ENCODE data around the gene ATP13A1. TPM values are rescaled to one million over a fixed set of nuclear protein-coding genes. Genes with fewer than 3 reads are reported as not detected.
"Not testable (repeated sequence)": the region's sequence is repeated elsewhere in the genome, so short reads cannot be mapped to it uniquely, and the experiment has no call there.

The ATP13A1 gene
- total RNA-seq, 2 donors from 2014 or later: 61.9 to 122 TPM

DNA sequence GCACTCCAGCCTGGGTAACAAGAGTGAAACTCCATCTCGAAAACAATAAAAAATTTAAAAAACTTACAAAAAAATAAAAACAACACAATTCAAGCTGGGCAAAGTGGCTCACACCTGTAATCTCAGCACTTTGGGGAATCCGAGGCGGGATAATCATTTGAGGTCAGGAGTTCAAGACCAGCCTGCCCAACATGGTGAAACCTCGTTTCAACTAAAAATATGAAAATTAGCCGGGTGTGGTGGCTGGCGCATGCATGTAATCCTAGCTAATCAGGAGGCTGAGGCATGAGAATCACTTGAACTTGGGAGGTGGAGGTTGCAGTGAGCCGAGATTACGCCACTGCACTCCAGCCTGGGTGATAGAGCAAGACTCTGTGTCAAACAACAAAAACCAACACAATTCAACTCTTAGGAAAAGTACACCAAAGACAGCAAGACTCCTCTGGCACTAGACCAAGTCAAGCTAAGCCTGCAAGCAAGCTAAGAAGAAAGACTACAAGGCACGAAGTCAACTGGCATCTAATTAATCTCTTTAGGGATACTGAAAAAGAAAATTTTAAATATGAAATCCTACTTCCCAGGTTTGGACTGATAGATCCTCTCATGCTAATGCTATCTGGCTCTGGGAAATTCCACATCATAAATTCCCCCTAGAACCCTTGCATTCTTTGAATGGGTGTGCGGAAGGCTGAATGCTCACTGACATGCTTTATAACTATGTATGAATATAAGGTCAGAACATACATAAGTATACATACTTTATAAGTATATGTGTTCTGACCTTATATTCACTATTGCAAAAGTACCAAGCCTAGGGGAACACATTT is 52.9 kb downstream of the ATP13A1 start:
- DNase-seq (ENCODE audit: low spot score) (no peak), ATAC-seq (no peak)
- Mint-ChIP-seq H3K36me3 (peaks cover 6% of the 10 kb centered on the region), H3K27ac (no peak overlapping the region), H3K4me1 (ENCODE audit: low read depth in 2 of 2) (peaks cover 24 to 26% of the 10 kb centered on the region in 2 donors), H3K27me3 (no peaks in the 10 kb centered on the region), H3K9me3 (no peaks in the 10 kb centered on the region), H3K4me3 (no peak overlapping the region)

- peaks cover 13 to 16% of the 10 kb centered on the region in 2 donors for H3K4me1 Mint-ChIP-seq (ENCODE audit: low read depth in 2 of 2)
- not testable (repeated sequence) for ATAC-seq; H3K36me3 Mint-ChIP-seq; H3K9me3 Mint-ChIP-seq; H3K4me3 Mint-ChIP-seq; H3K27me3 Mint-ChIP-seq; H3K27ac Mint-ChIP-seq; DNase-seq (ENCODE audit: low spot score)
These were observed 56.8 kb downstream of the ATP13A1 start for GRCh38 chr19:19606686-19607085.

GRCh38 chr19:19606021-19606420 is 57.5 kb downstream of the ATP13A1 start:
- peaks cover 19 to 22% of the 10 kb centered on the region in 2 donors for H3K4me1 Mint-ChIP-seq (ENCODE audit: low read depth in 2 of 2)
- ATAC-seq: peak; percentile 28 to 56
- DNase-seq (ENCODE audit: low spot score): no peak

DNA sequence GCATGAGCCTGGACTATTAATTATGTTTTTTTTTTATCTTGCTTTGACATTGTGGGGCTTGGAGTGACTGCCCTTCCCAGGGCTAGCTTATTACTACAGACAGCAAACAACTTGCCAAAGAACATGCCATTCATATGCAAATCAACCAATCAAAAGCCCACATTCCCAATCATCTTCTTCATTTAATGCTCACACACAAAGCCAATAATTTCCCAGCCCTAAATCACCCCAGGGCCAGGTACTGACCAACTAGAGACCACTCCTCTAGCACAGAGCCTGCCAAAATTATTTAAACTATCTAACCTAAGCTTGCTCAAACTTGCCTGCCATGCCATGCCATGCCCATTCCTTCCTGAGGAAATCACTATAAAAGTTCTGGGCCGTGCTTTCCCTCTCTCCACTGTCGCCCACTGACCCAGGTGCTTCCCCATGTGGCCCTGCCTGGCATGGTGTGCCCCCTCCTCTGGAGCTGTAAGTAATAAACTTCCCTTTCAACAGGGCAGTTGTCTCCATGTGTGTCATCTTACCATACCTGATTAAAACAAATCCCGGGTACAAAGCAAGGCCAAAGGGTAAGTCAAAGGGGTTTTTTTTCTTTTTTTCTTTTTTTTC is 60.7 kb downstream of the ATP13A1 start:
- ATAC-seq (no peak), DNase-seq (ENCODE audit: low spot score) (no peak)
- Mint-ChIP-seq H3K9me3 (no peaks in the 10 kb centered on the region), H3K36me3 (peaks cover 8% of the 10 kb centered on the region), H3K27ac (peak overlapping the region; percentile 80 to 81), H3K27me3 (no peaks in the 10 kb centered on the region), H3K4me1 (ENCODE audit: low read depth in 2 of 2) (peaks cover 32 to 34% of the 10 kb centered on the region in 2 donors), H3K4me3 (peak overlapping the region; percentile 6)

More at GRCh38 chr19:19606021-19606420, 57.5 kb downstream of the ATP13A1 start:
- Mint-ChIP-seq H3K4me3 (no peak overlapping the region), H3K27ac (peak overlapping the region in 1 of 2 donors; percentile 72), H3K9me3 (no peaks in the 10 kb centered on the region), H3K36me3 (peaks cover 5% of the 10 kb centered on the region), H3K27me3 (no peaks in the 10 kb centered on the region)

DNA sequence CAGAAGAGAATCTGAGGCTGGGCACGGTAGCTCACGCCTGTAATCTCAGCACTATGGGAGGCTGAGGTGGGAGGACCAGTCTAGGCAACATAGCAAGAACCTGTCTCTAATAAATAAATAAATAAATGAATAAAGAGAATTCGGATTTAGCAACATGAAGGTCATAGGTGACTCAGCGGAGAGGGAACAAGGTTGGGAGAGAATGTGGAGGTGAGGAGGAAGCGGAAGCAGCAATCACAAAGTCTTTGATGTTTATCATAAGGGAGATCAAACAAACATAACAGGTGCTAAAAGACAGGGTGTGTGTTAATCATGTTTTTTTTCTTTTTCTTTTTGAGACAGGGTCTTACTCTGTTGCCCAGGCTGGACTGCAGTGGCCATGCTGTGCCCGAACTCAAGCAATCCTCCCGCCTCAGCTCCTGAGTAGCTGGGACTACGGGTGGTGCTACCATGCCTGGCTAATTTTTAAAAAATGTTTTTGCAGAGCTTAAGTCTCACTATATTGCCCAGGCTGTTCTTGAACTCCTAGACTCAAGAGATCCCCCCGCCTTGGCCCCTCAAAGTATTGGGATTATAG is 61.3 kb downstream of the ATP13A1 start:
- peak overlapping the region; percentile 80 to 81 for H3K27ac Mint-ChIP-seq
- H3K27me3 Mint-ChIP-seq: no peaks in the 10 kb centered on the region
- no peak for ATAC-seq
- H3K4me3 Mint-ChIP-seq: no peak overlapping the region
- DNase-seq (ENCODE audit: low spot score): no peak
- peaks cover 38 to 40% of the 10 kb centered on the region in 2 donors for H3K4me1 Mint-ChIP-seq (ENCODE audit: low read depth in 2 of 2)
- peaks cover 8% of the 10 kb centered on the region for H3K36me3 Mint-ChIP-seq
- H3K9me3 Mint-ChIP-seq: no peaks in the 10 kb centered on the region

- H3K27me3 Mint-ChIP-seq: no peaks in the 10 kb centered on the region
- no peak for DNase-seq (ENCODE audit: low spot score)
- peak overlapping the region; percentile 44 for H3K4me3 Mint-ChIP-seq
- H3K9me3 Mint-ChIP-seq: no peaks in the 10 kb centered on the region
- H3K4me1 Mint-ChIP-seq (ENCODE audit: low read depth in 2 of 2): peaks cover 36 to 39% of the 10 kb centered on the region in 2 donors
- ATAC-seq: no peak
- H3K36me3 Mint-ChIP-seq: peaks cover 8% of the 10 kb centered on the region
- peak overlapping the region; percentile 80 to 81 for H3K27ac Mint-ChIP-seq
These were observed 62.6 kb downstream of the ATP13A1 start for GRCh38 chr19:19600793-19601330.

- Mint-ChIP-seq H3K4me1 (ENCODE audit: low read depth in 2 of 2) (peaks cover 42 to 47% of the 10 kb centered on the region in 2 donors), H3K4me3 (peak overlapping the region; percentile 74), H3K27ac (peak overlapping the region; percentile 89 to 94)
- ATAC-seq: peak; percentile 75 to 77
- H3K9me3 Mint-ChIP-seq; H3K36me3 Mint-ChIP-seq; H3K27me3 Mint-ChIP-seq; DNase-seq (ENCODE audit: low spot score): not testable (repeated sequence)
These were observed 64.6 kb downstream of the ATP13A1 start for GRCh38 chr19:19598728-19599451.

GRCh38 chr19:19597809-19598306 is 65.6 kb downstream of the ATP13A1 start:
- peaks cover 8% of the 10 kb centered on the region for H3K36me3 Mint-ChIP-seq
- no peaks in the 10 kb centered on the region for H3K9me3 Mint-ChIP-seq
- peak; percentile 65 for DNase-seq (ENCODE audit: low spot score)
- H3K4me3 Mint-ChIP-seq: peak overlapping the region; percentile 74
- peak overlapping the region; percentile 89 to 94 for H3K27ac Mint-ChIP-seq
- H3K27me3 Mint-ChIP-seq: no peaks in the 10 kb centered on the region
- H3K4me1 Mint-ChIP-seq (ENCODE audit: low read depth in 2 of 2): peaks cover 40 to 44% of the 10 kb centered on the region in 2 donors
- peak; percentile 81 to 89 for ATAC-seq

Other genes with a start within 250 kb of the ATP13A1 start
- gene TSSK6, start 148.1 kb downstream of the ATP13A1 start, total RNA-seq: 1 to 10 TPM; 1.9 to 2.6 TPM
- 100 to 1,000 TPM; 261 to 310 TPM for gene NDUFA13, start 147.5 kb downstream of the ATP13A1 start, total RNA-seq
- 10 to 100 TPM in 1 of 2 donors, 1 to 10 TPM in 1; 10.0 to 14.9 TPM for gene YJEFN3, start 134.8 kb downstream of the ATP13A1 start, total RNA-seq
- gene CILP2, start 125.4 kb downstream of the ATP13A1 start, total RNA-seq: under 1 TPM; 0.21 to 0.42 TPM
- 10 to 100 TPM; 26.3 to 80.1 TPM for gene PBX4, start 45.0 kb downstream of the ATP13A1 start, total RNA-seq
- 10 to 100 TPM; 33.7 to 35.0 TPM for gene LPAR2, start 35.5 kb downstream of the ATP13A1 start, total RNA-seq
- 100 to 1,000 TPM in 1 of 2 donors, 10 to 100 TPM in 1; 87.2 to 112 TPM for gene GMIP, start 20.0 kb downstream of the ATP13A1 start, total RNA-seq
- gene ZNF101, start 5.2 kb upstream of the ATP13A1 start, total RNA-seq: 10 to 100 TPM; 45.3 to 53.1 TPM
- gene ZNF14, start 69.4 kb upstream of the ATP13A1 start, total RNA-seq: 1 to 10 TPM; 5.4 to 6.7 TPM
- 10 to 100 TPM; 21.1 to 37.9 TPM for gene ZNF506, start 158.1 kb upstream of the ATP13A1 start, total RNA-seq
- gene ZNF253, start 202.2 kb upstream of the ATP13A1 start, total RNA-seq: 10 to 100 TPM; 13.4 to 13.7 TPM
- gene ZNF93, start 237.3 kb upstream of the ATP13A1 start, total RNA-seq: 1 to 10 TPM; 5.2 to 9.3 TPM

Measured in natural killer cell treated with Interleukin-12 subunit alpha and Interleukin-12 subunit beta and Interleukin-15 and Interleukin-18, amount 100 ng/mL, for 72 hours (primary cell).